IMR-90 (cell line): Measurements from ENCODE around the gene INTS15. TPM values are rescaled to one million over a fixed set of nuclear protein-coding genes. Genes with fewer than 3 reads are reported as not detected.

Experiments used
- ATAC-seq: fragments of 200-7000 bp; cut with Tn5 transposase; 2 replicates; pipeline ENCODE4 v1.9.1; 2020; ENCODE audit warnings: low read depth, mild to moderate bottlenecking, moderate library complexity
- BruUV-seq: library from RNA; stranded (reverse); fragments of 400-500 nt; replicated peaks from 2 replicates; lab custom pipeline; 2021; lab: Mats Ljungman, UMichigan
- CTCF ChIA-PET: fragments of 300-600 bp; formaldehyde crosslinking; extraction: SDS; loops from one replicate; lab custom pipeline; 2021; ENCODE audit warnings: antibody characterized with exemption; lab: Yijun Ruan, JAX
- POLR2A ChIA-PET: fragments of 300-600 bp; sonication (Branson Sonifier 250); formaldehyde crosslinking; loops from one replicate; lab custom pipeline; 2022; ENCODE audit warnings: antibody characterized with exemption; ENCODE audit not compliant: unreplicated experiment; lab: Charles Lee
- DNase-seq: peaks from one replicate; pipeline ENCODE4 v3.0.0; 2013
- H2AFZ ChIP-seq: replicated peaks from 2 replicates; pipeline ENCODE3; 2013; ENCODE audit warnings: low read length, mild to moderate bottlenecking; ENCODE audit not compliant: poor library complexity
- H2AK5ac ChIP-seq: 2 replicates; pipeline ENCODE4 v1.6.1; 2013; ENCODE audit warnings: low read depth, low read length, inconsistent platforms
- H2AK9ac ChIP-seq: replicated peaks from 2 replicates; pipeline ENCODE3; 2013; ENCODE audit warnings: mild to moderate bottlenecking, low read depth, low read length, moderate library complexity; ENCODE audit not compliant: poor library complexity
- H2BK120ac ChIP-seq: 2 replicates; pipeline ENCODE4 v1.6.1; 2013; ENCODE audit warnings: low read depth, low read length, inconsistent platforms
- H2BK15ac ChIP-seq: 3 replicates; pipeline ENCODE4 v1.6.1; 2013; ENCODE audit warnings: low read depth, low read length, inconsistent platforms
- H2BK20ac ChIP-seq: 2 replicates; pipeline ENCODE4 v1.6.1; 2013; ENCODE audit warnings: low read depth, mild to moderate bottlenecking, inconsistent platforms, low read length, moderate library complexity
- H2BK5ac ChIP-seq: 2 replicates; pipeline ENCODE4 v1.6.1; 2013; ENCODE audit warnings: mild to moderate bottlenecking, low read depth, low read length, inconsistent platforms; ENCODE audit not compliant: poor library complexity, severe bottlenecking
- H3K14ac ChIP-seq: replicated peaks from 2 replicates; pipeline ENCODE4 v1.6.1; 2013; ENCODE audit warnings: low read depth, low read length, inconsistent platforms
- H3K18ac ChIP-seq: 2 replicates; pipeline ENCODE4 v1.6.1; 2013; ENCODE audit warnings: low read depth, low read length, control low read depth
- H3K23ac ChIP-seq: 2 replicates; pipeline ENCODE4 v1.6.1; 2013; ENCODE audit warnings: low read depth, low read length, inconsistent platforms
- H3K27ac ChIP-seq: 2 replicates; pipeline ENCODE4 v1.5.1; 2013; ENCODE audit warnings: mild to moderate bottlenecking, control low read depth, low read length; ENCODE audit not compliant: insufficient read depth
- H3K27me3 ChIP-seq: 2 replicates; pipeline ENCODE4 v1.6.1; 2013; ENCODE audit warnings: low read length; ENCODE audit not compliant: control insufficient read depth, insufficient read depth
- H3K36me3 ChIP-seq: 2 replicates; pipeline ENCODE4 v1.6.1; 2013; ENCODE audit warnings: low read length, mixed read lengths; ENCODE audit not compliant: control insufficient read depth, insufficient read depth
- H3K4ac ChIP-seq: 2 replicates; pipeline ENCODE4 v1.6.1; 2013; ENCODE audit warnings: low read depth, low read length, inconsistent platforms
- H3K4me1 ChIP-seq: 2 replicates; pipeline ENCODE4 v1.6.1; 2013; ENCODE audit warnings: low read length, mixed read lengths; ENCODE audit not compliant: control insufficient read depth, insufficient read depth
- H3K4me2 ChIP-seq: 2 replicates; pipeline ENCODE4 v1.6.1; 2013; ENCODE audit warnings: low read depth, mild to moderate bottlenecking, control low read depth, low read length, moderate library complexity
- H3K4me3 ChIP-seq: 2 replicates; pipeline ENCODE4 v1.5.1; 2013; ENCODE audit warnings: low read depth, mild to moderate bottlenecking, control low read depth, low read length, moderate library complexity; ENCODE audit not compliant: insufficient read depth
- H3K56ac ChIP-seq: 2 replicates; pipeline ENCODE4 v1.6.1; 2013; ENCODE audit warnings: low read length, inconsistent platforms; ENCODE audit not compliant: insufficient read depth; ENCODE audit errors: extremely low read depth
- H3K79me1 ChIP-seq, 2 experiments: 2 replicates each; pipeline ENCODE4 v1.6.1; 2013; ENCODE audit warnings: low read length in 2 of 2, inconsistent platforms in 1 of 2, low read depth in 1 of 2
- H3K9ac ChIP-seq: 2 replicates; pipeline ENCODE4 v1.6.1; 2013; ENCODE audit warnings: low read depth, low read length, control low read depth
- H3K9me1 ChIP-seq: 2 replicates; pipeline ENCODE4 v1.6.1; 2013; ENCODE audit warnings: low read length, inconsistent platforms; ENCODE audit not compliant: insufficient read depth
- H3K9me3 ChIP-seq: 2 replicates; pipeline ENCODE4 v1.6.1; 2013; ENCODE audit warnings: low read length; ENCODE audit not compliant: control insufficient read depth, insufficient read depth
- H4K20me1 ChIP-seq: 2 replicates; pipeline ENCODE4 v1.6.1; 2013; ENCODE audit warnings: low read length, inconsistent platforms; ENCODE audit not compliant: insufficient read depth
- H4K5ac ChIP-seq: 2 replicates; pipeline ENCODE4 v1.6.1; 2013; ENCODE audit warnings: mild to moderate bottlenecking, low read depth, low read length, control low read depth
- H4K8ac ChIP-seq, 2 experiments: 2 replicates each; pipeline ENCODE4 v1.6.1; 2013; ENCODE audit warnings: low read depth in 2 of 2, low read length in 2 of 2, control low read depth in 1 of 2, inconsistent platforms in 1 of 2
- H4K91ac ChIP-seq: 2 replicates; pipeline ENCODE4 v1.6.1; 2013; ENCODE audit warnings: low read depth, low read length, inconsistent platforms; ENCODE audit not compliant: insufficient read depth
- BHLHE40 ChIP-seq: fragments of 150-350 bp; IDR thresholded peaks from 2 replicates; pipeline ENCODE4 v1.6.1; 2016; ENCODE audit warnings: mild to moderate bottlenecking, low read depth, low read length
- CEBPB ChIP-seq: IDR thresholded peaks from 2 replicates; pipeline ENCODE4 v1.6.1; 2012; ENCODE audit warnings: low read depth, low read length, improper control_type of control experiment
- CHD1 ChIP-seq: IDR thresholded peaks from 2 replicates; pipeline ENCODE4 v1.6.1; 2012; ENCODE audit warnings: low read depth, low read length, improper control_type of control experiment
- ELK1 ChIP-seq: fragments of 150-350 bp; IDR thresholded peaks from 2 replicates; pipeline ENCODE4 v1.6.1; 2016; ENCODE audit warnings: low read depth, mild to moderate bottlenecking, low read length, moderate library complexity, borderline replicate concordance
- FOS ChIP-seq: fragments of 150-350 bp; IDR thresholded peaks from 2 replicates; pipeline ENCODE4 v1.6.1; 2016; ENCODE audit warnings: low read depth, low read length
- MAZ ChIP-seq: IDR thresholded peaks from 2 replicates; pipeline ENCODE4 v1.6.1; 2012; ENCODE audit warnings: low read depth, mild to moderate bottlenecking, low read length, improper control_type of control experiment, moderate library complexity, borderline replicate concordance
- MXI1 ChIP-seq: IDR thresholded peaks from 2 replicates; pipeline ENCODE4 v1.6.1; 2012; ENCODE audit warnings: low read depth, mild to moderate bottlenecking, low read length, moderate library complexity, borderline replicate concordance
- NFE2L2 ChIP-seq: fragments of 150-350 bp; IDR thresholded peaks from 2 replicates; pipeline ENCODE4 v1.6.1; 2016; ENCODE audit warnings: low read depth, mild to moderate bottlenecking, low read length
- RAD21 ChIP-seq: IDR thresholded peaks from 2 replicates; pipeline ENCODE4 v1.6.1; 2012; ENCODE audit warnings: low read length, improper control_type of control experiment
- RCOR1 ChIP-seq: IDR thresholded peaks from 2 replicates; pipeline ENCODE4 v1.6.1; 2012; ENCODE audit warnings: mild to moderate bottlenecking, low read length, improper control_type of control experiment; ENCODE audit not compliant: insufficient replicate concordance
- SMC3 ChIP-seq: fragments of 150-350 bp; IDR thresholded peaks from 2 replicates; pipeline ENCODE4 v1.6.1; 2016; ENCODE audit warnings: low read depth, mild to moderate bottlenecking, antibody characterized with exemption, low read length, moderate library complexity
- WGBS, 2 experiments: methylation state at CpG; one replicate each; pipeline versions ENCODE4 v1.1.5 to v1.1.7; 2013; ENCODE audit warnings: missing lambda C conversion rate in 2 of 2; ENCODE audit not compliant: insufficient read length in 1 of 2; ENCODE audit errors: extremely low coverage in 2 of 2; 5-methylcytosine and 5-hydroxymethylcytosine counted together
- dilution Hi-C: fragments of 300-500 bp; cut with HindIII; formaldehyde crosslinking; loops from one replicate; pipeline ENCODE4 v1.14.3; 2018; ENCODE audit warnings: low sequenced_read_pairs; ENCODE audit not compliant: unreplicated experiment
- in situ Hi-C: fragments of 300-500 bp; cut with MboI; formaldehyde crosslinking; loops from 3 replicates; pipeline ENCODE4 v1.14.3; 2019; ENCODE audit warnings: low sequenced_read_pairs, inconsistent platforms, mixed read lengths
- intact Hi-C: fragments of 100-400 bp; cut with micrococcal nuclease; formaldehyde crosslinking; loops from 2 replicates; pipeline ENCODE4 v1.10.0; 2022
- polyA plus RNA-seq, 3 experiments: library from polyadenylated mRNA; depleted of rRNA; stranded (reverse); fragments of >200 nt; gene quantifications; 2 replicates each; pipeline ENCODE4 v1.2.3, GENCODE V29; 2012; ENCODE audit warnings: low replicate concordance in 1 of 3
- total RNA-seq: library from RNA; depleted of rRNA; stranded (reverse); fragments of >200 nt; gene quantifications from 2 replicates; pipeline ENCODE4 v1.2.3, GENCODE V29; 2012
- TF ChIP-seq, protein P1 (sequence below): conservative IDR thresholded peaks from 2 replicates; pipeline ENCODE4 v1.5.1; 2012; ENCODE audit warnings: mild to moderate bottlenecking, low read depth, low read length, improper control_type of control experiment

INTS15 gene
- total and polyA plus RNA-seq, 2 of the 4 experiments (the other 2 are of a cell fraction): 7.0 to 20.8 TPM

DNA sequence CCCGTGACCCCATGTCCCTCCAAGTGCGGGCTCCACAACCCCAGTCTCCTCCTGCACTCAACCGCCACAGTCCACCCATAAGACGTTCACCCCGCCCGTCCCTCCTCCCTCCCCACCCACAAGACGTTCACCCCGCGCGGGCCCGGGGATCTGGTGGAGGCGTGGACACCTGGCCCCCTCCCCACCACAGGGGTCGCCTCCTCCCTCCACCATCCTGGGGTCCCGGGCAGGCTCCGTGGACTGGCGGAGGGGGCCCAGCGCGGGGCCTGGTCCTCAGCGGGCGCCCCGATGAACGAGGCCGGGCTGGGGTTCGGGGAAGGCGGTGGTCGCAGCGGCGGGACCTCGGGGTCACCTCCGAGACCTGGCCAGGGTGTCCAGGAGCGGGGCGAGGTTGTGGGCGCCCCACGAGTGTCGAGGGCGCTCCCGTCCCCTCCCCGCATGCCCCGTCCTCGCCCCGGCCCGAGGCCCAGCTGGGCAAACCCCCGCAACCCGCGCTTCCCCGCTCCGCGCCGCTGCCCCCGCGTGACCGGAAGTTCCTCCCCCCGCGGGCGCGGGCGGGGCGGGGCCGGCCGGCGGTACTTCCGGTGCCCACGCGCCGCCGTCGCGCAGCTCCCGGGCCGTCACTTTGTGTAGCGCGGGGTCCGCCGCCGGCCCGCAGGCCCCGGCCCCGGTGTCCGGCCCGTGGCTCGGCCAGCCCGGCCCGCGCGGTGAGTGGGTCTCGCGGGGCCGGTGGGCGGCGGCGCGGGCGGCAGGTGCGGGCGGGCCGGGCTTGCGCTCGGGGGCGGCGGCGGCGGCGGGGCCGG is 47.1 kb downstream of the INTS15 start, which contains the start of gene ZNF316:
TSS of gene ZNF316 (plus strand) at position 578 of the 803 bp plus-strand sequence. CDS start 5,092 bp downstream, outside the sequence.
- POLR2A ChIA-PET: no interaction called here
- in situ Hi-C loops (no loop called here), intact Hi-C loops (no loop called here), dilution Hi-C loops (no loop called here)
- H4K20me1 ChIP-seq: 0 out of 2 replicates have a peak, but pooled peaks cover 7% of the 10 kb centered on the region
- 0% methylated on average over 38 of the region's 104 CpGs; no CpG with 5 or more reads in 1 of the 2 experiments for WGBS, 2 experiments
- DNase-seq: peak; percentile 38
- H2AK5ac ChIP-seq: peak within 1 kb of the TSS; percentile 62
- H3K9me3 ChIP-seq: no peaks in the 10 kb centered on the region
- H3K56ac ChIP-seq: peak within 1 kb of the TSS; percentile 21; the same call in 1 of the 2 replicates
- H3K18ac ChIP-seq: peak within 1 kb of the TSS; percentile 33; the same call in 1 of the 2 replicates
- peak within 1 kb of the TSS; percentile 79 for H3K27ac ChIP-seq
- no peak within 1 kb of the TSS for H2BK15ac ChIP-seq
- CTCF ChIA-PET: no interaction called here
- H3K79me1 ChIP-seq: peaks cover 17 to 43% of the 10 kb centered on the region in 2 experiments
- H3K9ac ChIP-seq: peak within 1 kb of the TSS; percentile 88
- no peak within 1 kb of the TSS for H2BK20ac ChIP-seq
- H2AK9ac ChIP-seq: peak within 1 kb of the TSS; percentile 85
- no peaks in the 10 kb centered on the region; the same call in 1 of the 2 replicates for H3K27me3 ChIP-seq
- H3K23ac ChIP-seq: no peak within 1 kb of the TSS; the same call in 1 of the 2 replicates
- no TSS peak for BruUV-seq
- H3K36me3 ChIP-seq: peaks cover 18% of the 10 kb centered on the region; the same call in 1 of the 2 replicates
- H3K9me1 ChIP-seq: peaks cover 10% of the 10 kb centered on the region; the same call in 1 of the 2 replicates
- H3K4me2 ChIP-seq: peak within 1 kb of the TSS; percentile 95
- peak within 1 kb of the TSS; percentile 92 for H2AFZ ChIP-seq
- peak within 1 kb of the TSS; percentile 12 to 87; a peak in 3 of 4 replicates for H4K8ac ChIP-seq
- peak within 1 kb of the TSS; percentile 68 for H4K91ac ChIP-seq
- peak within 1 kb of the TSS; percentile 47; the same call in 1 of the 2 replicates for H3K4ac ChIP-seq
- peak within 1 kb of the TSS; percentile 81; the same call in 1 of the 2 replicates for H4K5ac ChIP-seq
- H3K4me1 ChIP-seq: peaks cover 7% of the 10 kb centered on the region
- H2BK120ac ChIP-seq: no peak within 1 kb of the TSS
- H3K14ac ChIP-seq: peak within 1 kb of the TSS; percentile 48; the same call in 1 of the 2 replicates
- H3K4me3 ChIP-seq: peak within 1 kb of the TSS; percentile 95
- ATAC-seq: peak; percentile 79
- peak within 1 kb of the TSS; percentile 15 for H2BK5ac ChIP-seq
- TF ChIP-seq CHD1: no peak
- no peak for TF ChIP-seq RAD21
- TF ChIP-seq MAZ: peak; percentile 98
- TF ChIP-seq SMC3: no peak
- peak; percentile 71; the same call in 1 of the 2 replicates for TF ChIP-seq MXI1
- TF ChIP-seq NFE2L2: no peak
- no peak for TF ChIP-seq ELK1
- no peak for TF ChIP-seq CEBPB
- TF ChIP-seq BHLHE40: peak; percentile 38; the same call in 1 of the 2 replicates
- no peak for TF ChIP-seq RCOR1
- no peak for TF ChIP-seq FOS
- TF ChIP-seq, protein P1, sequence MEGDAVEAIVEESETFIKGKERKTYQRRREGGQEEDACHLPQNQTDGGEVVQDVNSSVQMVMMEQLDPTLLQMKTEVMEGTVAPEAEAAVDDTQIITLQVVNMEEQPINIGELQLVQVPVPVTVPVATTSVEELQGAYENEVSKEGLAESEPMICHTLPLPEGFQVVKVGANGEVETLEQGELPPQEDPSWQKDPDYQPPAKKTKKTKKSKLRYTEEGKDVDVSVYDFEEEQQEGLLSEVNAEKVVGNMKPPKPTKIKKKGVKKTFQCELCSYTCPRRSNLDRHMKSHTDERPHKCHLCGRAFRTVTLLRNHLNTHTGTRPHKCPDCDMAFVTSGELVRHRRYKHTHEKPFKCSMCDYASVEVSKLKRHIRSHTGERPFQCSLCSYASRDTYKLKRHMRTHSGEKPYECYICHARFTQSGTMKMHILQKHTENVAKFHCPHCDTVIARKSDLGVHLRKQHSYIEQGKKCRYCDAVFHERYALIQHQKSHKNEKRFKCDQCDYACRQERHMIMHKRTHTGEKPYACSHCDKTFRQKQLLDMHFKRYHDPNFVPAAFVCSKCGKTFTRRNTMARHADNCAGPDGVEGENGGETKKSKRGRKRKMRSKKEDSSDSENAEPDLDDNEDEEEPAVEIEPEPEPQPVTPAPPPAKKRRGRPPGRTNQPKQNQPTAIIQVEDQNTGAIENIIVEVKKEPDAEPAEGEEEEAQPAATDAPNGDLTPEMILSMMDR: no peak
